HepG2 (cell line): Measurements from ENCODE around the gene ARHGAP21. TPM values are rescaled to one million over a fixed set of nuclear protein-coding genes. Genes with fewer than 3 reads are reported as not detected.

Source experiments
- DZIP1 ChIP-seq: sonication (generic); formaldehyde crosslinking; IDR thresholded peaks from 2 replicates; pipeline ENCODE4 v1.5.0; 2020; ENCODE audit warnings: mild to moderate bottlenecking, missing genetic modification reagents
- HMGXB3 ChIP-seq: sonication (generic); formaldehyde crosslinking; IDR thresholded peaks from 2 replicates; pipeline ENCODE4 v1.4.0; 2020; ENCODE audit warnings: missing genetic modification reagents, borderline replicate concordance
- POLR2A ChIP-seq, 2 experiments: IDR thresholded peaks; 2 replicates each; pipeline ENCODE4 v1.6.1; 2011; ENCODE audit warnings: low read depth in 2 of 2, low read length in 2 of 2, mild to moderate bottlenecking in 1 of 2, moderate library complexity in 1 of 2; ENCODE audit not compliant: insufficient read depth in 1 of 2
- PRDM4 ChIP-seq: sonication (generic); formaldehyde crosslinking; IDR thresholded peaks from 2 replicates; pipeline ENCODE4 v1.9.0; 2021; ENCODE audit warnings: missing genetic modification reagents, borderline replicate concordance
- SMARCC2 ChIP-seq: fragments of 450-650 bp; IDR thresholded peaks from 2 replicates; pipeline ENCODE4 v1.6.1; 2017; ENCODE audit warnings: antibody characterized with exemption, mild to moderate bottlenecking
- TEAD3 ChIP-seq: optimal IDR thresholded peaks from 2 replicates; pipeline ENCODE3; 2016; ENCODE audit warnings: borderline replicate concordance
- ZBTB33 ChIP-seq: sonication (generic); formaldehyde crosslinking; IDR thresholded peaks from 2 replicates; pipeline ENCODE4 v1.4.0; 2020; ENCODE audit warnings: missing genetic modification reagents
- ZNF512 ChIP-seq: sonication (generic); formaldehyde crosslinking; IDR thresholded peaks from 2 replicates; pipeline ENCODE4 v1.4.0; 2020; ENCODE audit warnings: mild to moderate bottlenecking, missing genetic modification reagents
- ZNF512B ChIP-seq: sonication (generic); formaldehyde crosslinking; IDR thresholded peaks from 2 replicates; pipeline ENCODE4 v1.5.1; 2020; ENCODE audit warnings: missing genetic modification reagents, mild to moderate bottlenecking, borderline replicate concordance
- ZNF629 ChIP-seq: sonication (generic); formaldehyde crosslinking; conservative IDR thresholded peaks from 2 replicates; pipeline ENCODE4 v1.5.0; 2020; ENCODE audit warnings: missing genetic modification reagents
- ZNF709 ChIP-seq: sonication (generic); formaldehyde crosslinking; IDR thresholded peaks from 2 replicates; pipeline ENCODE4 v1.5.0; 2020; ENCODE audit warnings: mild to moderate bottlenecking, missing genetic modification reagents
- polyA plus RNA-seq, 8 experiments: library from polyadenylated mRNA; depleted of rRNA in 3 of 8; stranded (reverse) in 7 of 8; unstranded in 1 of 8; fragments of >200 nt; fragmentation: Illumina TruSeq in 4 of 8; extraction: Trizol in 4 of 8; gene quantifications; 2 replicates each; pipeline versions ENCODE4 v1.2.1 to v1.2.3, GENCODE V29; 2011 to 2016; ENCODE audit warnings: low read depth in 4 of 8, missing spikeins in 1 of 8, mixed read lengths in 1 of 8; ENCODE audit not compliant: insufficient read depth in 1 of 8
- total RNA-seq, 5 experiments: library from RNA; depleted of rRNA; stranded (reverse); fragments of >200 nt; fragmentation: Illumina TruSeq; extraction: Trizol; gene quantifications; 2 replicates each; pipeline ENCODE4 v1.2.3, GENCODE V29; 2016; ENCODE audit warnings: low read depth in 1 of 5

The ARHGAP21 gene
- total and polyA plus RNA-seq, 2 of the 13 experiments (the other 11 are each of a cell fraction or from before 2014, with no cell fraction given): 23.9 to 26.6 TPM

GRCh38 chr10:24718031-24718855, 5.4 kb downstream of the ARHGAP21 start (continued):
- no peak for TF ChIP-seq ZNF629
- TF ChIP-seq TEAD3 (CRISPR knock-in tag): peak; percentile 66
- TF ChIP-seq ZNF709 (CRISPR knock-in tag): no peak
- no peak for TF ChIP-seq DZIP1 (CRISPR knock-in tag)
- TF ChIP-seq ZBTB33: no peak
- TF ChIP-seq SMARCC2: no peak
- TF ChIP-seq ZNF512 (CRISPR knock-in tag): no peak
- TF ChIP-seq PRDM4 (CRISPR knock-in tag): no peak
- no peak for TF ChIP-seq ZNF512B (CRISPR knock-in tag)
- TF ChIP-seq POLR2A (IDR thresholded peaks at IDR 0.05; ENCODE audit: insufficient read depth in 1 of 2, low read depth in 2 of 2, low read length in 2 of 2): no peak
- no peak for TF ChIP-seq HMGXB3
